Right hindlimb (tissue), 1 donor: ENCODE measurements around the gene SOHLH1.
"Not testable (repeated sequence)": the region's sequence is repeated elsewhere in the genome, so short reads cannot be mapped to it uniquely, and the experiment has no call there.

Experiments
- DNase-seq: peaks from one replicate; pipeline ENCODE4 v3.0.0-alpha.2; 2018

Gene SOHLH1

DNA sequence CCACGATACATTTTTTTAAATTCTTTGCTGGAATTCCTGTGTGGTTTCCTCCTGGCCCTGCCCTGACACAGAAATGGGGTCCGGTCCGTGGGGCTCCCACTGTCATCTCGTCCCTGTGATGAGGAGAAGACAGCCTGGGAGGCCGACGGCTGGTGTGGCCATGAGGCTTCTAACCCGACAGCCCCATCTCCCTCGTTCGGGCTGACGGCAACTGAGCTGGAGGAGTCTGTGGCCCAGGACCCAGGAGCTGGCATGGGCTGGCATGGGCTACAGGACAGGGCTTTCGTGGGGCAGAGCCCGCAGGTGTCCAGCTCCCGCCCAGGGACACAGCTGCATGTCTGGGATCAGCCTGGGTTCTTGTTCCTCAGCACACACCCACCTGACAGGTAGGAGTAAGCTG is 22.4 kb downstream of the SOHLH1 start:
- DNase-seq: no peak

DNA sequence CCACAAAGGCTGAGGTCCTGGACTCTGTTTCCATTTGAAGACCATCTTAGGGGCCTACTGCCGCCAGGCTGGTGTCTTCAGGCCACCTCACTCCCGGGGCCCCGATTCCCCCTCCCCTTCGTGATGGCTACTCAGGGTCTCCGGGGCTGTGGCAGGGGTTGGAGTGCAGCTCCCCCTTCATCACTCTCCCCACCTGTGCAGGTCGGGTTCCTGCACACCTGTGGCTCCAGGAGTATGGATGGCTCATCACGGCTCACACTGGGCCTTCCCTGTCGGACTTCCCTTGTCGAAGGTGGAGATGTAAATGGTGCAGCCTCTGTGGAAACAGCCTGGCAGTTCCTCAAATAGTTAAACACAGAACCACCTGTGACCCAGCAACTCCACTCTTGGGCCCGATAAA is 24.3 kb downstream of the SOHLH1 start:
- no peak for DNase-seq

DNA sequence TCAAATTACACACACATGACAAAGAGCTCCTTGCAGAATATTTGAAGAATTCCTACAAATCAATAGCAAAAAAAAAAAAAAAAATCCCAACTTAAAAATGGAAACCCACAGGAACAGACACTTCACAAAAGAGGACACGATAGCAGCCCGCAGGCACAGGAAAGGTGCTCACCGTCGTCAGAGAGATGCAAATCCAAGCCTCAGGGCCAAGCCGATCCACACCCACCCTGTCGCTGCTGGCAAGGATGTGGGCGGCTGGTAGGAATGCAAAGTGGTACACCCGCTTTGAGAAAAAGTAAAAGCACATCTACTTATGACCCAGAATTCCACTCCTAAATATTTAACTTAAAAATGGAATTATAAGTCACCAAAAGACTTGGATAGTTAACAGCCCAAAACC is 25.3 kb downstream of the SOHLH1 start:
- DNase-seq: no peak

DNA sequence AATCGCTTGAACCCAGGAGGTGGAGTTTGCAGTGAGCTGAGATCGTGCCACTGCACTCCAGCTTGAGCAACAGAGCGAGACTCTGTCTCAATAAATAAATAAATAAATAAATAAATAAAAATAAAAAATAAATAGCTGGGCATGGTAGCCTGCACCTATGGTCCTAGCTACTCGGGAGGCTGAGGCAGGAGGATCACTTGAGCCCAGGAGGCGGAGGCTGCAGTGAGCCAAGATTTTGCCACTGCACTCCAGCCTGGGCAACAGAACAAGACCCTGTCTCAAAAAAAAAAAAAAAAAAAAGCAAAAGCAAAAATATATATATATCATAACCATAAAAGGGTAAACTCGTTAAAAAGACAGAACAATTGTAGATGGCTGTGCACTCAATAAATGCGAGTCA is 26.5 kb downstream of the SOHLH1 start:
- not testable (repeated sequence) for DNase-seq

DNA sequence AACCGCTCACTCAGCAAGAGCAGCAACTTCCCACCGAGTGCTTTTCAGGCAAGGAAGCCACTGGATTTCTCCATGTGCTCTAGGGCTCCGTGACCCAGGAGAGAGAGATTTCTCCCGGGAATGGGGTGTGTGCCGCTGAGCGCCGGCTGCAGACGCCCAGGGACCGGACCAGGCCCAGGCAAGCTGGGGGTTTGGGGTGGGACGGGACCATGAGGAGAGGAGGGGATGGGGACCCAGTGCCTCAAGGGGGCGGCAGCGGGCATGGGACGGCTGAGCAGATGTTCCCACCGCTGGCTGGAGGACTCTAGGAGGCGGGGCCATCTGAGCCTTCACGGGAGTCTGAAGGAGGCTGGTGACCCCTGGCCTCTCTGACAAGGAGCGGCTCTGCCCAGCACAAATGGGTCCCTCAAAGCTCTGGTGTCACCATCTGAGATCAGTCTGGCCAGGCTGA is 27.7 kb downstream of the SOHLH1 start:
- DNase-seq: no peak

DNA sequence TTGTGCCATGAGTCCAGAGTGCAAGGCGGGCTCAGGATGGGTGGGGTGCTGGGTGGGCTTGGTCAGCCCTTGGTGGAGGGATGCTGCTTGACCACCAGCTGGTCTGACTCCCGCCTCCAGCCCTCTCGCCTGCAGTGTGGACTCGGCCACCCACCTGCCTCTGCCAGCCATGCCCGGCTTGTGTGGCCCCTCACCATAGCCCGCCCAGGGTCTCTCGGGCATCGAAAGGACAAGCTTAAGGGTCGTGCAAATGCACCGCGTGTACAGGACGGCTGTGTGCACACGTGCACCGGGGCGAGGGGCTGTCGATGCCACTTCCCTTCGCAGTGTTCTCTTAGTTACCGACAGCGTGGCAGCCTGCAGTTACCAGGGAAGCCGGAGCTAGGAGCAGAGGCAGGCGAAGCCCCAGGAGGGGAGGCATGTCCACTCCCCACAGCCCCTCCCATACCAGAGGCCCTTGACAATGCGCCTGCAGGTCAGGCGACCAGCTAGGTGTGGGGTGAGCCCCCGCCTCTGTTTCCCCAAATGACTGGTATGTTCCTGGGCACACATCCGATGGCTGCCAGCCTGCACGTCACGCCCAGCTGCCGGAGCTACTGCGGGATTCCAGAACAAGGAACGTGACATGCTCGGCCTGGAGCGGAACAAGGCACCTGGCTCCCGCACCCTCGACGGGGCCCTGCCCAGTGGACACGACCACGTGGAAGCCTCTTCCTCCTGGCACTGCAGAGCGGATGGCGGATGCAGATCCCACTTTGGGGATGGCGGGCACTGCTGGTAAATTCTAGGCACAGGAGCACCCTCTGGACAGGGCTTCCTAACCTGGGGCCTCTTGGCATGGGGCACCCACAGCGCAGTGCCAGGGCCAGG is 28.3 kb downstream of the SOHLH1 start:
- DNase-seq: no peak

DNA sequence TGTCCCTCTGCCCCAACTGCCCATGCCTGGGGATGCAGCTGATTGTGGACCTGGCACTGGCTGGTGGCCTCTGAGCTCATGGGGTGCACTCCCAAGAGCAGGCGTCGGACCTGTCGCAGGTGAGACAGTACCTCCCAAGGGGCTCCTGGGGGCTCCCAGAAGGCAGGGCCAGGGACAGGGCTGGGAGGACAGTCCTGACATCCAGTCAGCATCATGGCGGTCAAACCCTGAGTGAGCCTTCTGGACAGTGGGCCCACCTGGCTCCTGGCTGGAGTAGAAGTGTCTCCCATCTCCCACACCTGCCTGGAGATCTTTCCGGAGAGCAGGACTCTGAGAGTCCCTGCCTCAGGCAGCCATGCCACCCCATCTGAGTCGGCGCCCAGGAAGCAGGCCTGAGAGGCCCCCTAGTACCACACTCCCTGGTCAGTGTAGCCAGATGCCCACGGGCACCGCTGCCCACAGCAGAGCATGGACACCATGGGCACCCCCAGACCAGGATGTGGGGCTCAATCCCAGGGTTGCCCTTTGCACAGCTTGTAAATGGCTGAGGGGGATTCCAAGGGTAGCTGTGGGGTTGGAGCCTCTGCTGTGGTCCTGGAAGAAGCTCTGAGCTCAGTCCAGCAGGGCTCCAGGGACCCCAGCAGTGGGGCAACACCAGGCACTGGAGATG is 29.5 kb downstream of the SOHLH1 start:
- no peak for DNase-seq

DNA sequence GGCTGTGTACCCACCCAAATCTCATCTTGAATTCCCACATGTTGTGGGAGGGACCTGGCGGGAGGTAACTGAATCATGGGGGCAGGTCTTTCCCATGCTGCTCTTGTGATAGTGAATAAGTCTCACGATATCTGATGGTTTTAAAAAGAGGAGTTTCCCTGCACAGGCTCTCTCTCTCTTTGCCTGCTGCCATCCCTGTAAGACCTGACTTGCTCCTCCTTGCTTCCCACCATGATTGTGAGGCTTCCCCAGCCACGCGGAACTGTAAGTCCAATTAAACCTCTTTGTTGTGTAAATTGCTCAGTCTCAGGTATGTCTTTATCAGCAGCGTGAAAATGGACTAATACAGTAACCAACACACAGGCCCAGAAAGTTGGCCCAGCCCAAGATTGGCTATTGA is 30.3 kb downstream of the SOHLH1 start:
- not testable (repeated sequence) for DNase-seq

DNA sequence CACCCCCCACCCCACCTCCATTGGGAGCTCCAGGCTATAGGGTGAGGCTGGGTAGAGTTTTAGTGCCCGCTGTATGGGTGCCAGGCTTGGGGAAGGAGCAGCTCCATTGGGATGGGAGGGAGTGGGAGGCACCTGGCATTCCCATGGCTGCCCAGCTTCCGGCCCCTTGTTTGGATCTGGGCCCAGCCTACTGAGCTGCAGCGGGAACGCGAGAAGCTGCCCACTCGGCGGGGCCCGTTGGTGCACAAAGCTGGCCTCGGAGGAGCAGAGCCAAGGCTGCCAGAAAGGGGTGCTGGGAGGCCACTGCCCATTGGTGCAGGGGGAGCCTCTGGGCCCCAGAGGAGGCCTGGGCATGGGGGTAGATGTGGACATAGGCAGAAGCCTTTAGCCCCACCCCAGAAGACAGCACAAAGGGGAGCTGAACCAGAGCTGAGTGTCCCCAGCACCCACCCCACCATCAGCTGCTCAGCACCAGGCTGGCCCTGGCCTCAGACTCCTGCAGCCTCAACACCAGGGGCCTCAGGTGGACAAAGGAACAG is 31.7 kb downstream of the SOHLH1 start:
- DNase-seq: no peak

DNA sequence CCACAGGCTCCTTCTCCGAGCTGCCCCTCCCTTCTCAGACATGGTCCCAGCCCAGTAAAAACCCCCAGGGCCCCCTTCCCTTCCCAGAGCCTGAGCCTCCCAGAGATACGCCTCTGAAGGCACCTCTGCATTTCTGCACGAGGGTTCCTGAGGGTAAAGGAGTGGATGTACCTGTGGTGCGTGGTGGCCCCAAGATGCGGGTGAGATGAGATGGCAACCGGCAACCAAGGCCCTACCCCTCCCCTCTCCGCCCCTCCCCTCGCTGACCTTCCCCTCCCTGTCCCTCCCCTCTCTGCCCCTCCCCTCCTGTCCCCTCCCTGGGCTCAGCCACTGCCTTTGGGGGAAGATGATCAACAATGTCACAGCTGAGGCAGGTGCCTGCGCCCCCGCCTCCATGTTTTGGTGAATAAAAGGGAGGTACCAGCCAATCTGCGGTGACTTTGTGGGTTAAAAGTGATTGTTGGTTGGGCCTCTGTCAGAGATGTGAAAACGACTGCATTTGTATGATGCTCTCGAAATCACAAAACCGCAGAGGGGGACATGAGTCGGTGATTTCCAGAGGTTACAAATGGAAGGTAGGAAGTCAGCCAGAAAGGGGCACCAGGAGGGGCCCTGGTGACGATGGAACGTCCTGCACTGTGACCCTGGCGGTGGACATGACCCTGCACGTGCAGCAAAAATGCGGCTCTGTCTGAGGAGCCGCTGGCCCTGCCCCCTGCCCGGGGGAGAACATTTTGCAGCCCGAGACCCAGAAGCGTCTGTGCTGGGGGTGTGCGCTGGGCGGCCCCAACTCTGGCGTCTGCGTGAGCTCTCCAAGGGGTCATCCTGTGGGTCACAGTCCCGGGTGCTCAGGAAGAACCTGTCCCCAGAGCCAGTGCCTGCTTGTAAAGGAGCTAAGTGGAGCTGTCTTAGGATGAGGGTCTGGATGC is 32.5 kb downstream of the SOHLH1 start:
- no peak for DNase-seq

DNA sequence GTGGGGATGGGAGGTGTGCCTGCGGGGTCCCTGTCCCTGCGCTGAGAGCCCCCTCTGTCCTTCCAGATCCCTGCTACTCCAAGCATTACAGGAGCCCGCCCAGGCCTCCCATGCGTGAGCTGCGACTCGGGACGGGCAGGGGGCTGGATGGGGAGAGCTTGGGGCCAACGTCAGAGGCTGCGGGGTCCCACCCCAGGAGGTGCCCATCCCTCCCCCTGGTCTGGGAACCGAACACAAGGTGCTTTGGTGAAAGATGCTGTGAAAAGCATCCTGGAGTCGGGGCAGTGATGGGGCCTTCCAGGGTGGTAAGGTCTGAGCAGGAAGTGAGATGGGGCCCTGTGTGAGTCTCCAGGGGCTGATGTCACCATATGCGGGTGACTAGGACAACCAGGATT is 33.5 kb downstream of the SOHLH1 start:
- no peak for DNase-seq

DNA sequence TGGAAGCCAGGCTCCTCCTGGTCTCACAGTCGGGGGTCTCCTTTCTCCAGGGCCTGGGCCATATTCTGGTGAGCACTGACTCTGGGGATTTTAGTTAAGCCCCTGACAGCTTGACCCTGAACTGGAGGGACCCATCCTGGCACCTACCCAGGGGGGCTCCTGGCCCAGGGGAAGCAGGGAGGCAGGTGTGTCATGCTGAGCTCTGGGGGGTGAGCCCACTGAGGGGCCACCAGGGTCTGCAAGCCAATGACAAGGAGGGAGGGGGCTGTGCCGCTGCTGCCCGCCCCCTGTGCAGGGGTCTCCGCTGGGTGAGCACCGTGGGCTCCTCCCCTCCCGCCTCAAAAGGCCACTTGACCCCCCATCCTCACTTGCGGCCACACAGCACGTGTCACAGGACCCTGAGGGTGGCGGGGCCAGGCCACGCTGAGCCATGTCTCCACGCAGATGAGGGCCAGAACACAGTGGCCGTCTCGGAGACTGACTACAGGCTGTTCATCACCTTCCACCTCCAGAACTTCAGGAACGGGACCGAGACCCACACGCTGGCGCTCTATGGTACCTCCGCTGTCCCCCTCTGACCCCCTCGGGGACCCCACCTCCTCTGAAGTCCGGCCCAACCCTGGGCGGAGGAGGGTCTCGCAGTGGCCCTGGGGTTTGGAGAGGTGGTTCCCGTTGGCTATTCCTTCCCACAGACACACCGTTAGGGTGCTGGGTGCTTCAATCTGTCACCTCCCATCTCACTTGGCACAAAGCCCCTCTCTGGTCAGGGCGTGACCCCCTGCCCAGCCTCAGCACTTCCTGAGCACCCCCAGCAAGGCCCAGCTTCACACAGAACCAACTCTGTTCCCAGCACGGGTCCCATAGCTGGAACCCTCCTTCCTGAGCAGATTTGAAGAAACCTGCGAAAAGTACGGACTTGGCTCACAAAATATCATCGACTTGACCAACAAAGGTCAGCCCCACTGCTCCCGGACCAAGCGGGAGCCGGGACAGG is 34.2 kb downstream of the SOHLH1 start:
- no peak for DNase-seq

DNA sequence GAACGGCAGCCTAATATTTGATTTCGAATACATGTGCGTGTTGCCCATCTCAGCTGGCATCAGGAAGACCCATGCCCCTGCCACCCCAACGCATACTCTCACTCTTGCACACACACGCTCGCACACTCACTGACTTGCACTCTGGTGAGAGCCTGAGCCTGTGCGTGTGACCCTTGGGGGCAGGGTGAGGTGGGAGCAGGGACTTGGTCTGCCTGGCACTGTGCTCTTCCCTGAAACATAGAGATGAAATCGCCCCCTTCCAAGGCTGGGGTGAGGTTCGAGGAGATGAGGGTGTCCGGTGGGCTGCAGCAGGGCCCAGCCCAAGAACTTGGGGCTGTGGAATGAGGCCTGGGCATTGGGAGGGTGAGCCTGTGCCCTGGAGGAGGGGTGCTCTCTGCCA is 35.0 kb downstream of the SOHLH1 start:
- DNase-seq: no peak

DNA sequence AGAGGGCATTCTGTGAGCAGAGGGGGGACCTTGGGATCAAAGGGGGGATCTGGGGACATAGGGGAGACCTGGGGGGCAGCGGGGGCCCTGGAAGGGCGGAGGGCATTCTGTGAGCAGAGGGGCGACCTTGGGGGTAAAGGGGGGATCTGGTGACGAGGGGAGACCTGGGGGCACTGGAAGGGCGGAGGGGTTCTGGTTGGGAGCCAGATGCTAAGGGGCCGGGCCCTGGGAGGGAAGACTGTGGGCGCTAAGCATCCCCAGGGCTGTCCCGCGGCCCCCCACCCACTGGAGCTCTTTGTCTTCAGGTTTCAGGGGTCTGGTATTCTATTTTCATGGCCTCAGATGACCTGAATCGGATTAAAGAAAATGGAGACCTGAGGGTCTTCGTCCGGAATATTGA is 35.4 kb downstream of the SOHLH1 start:
- DNase-seq: no peak

DNA sequence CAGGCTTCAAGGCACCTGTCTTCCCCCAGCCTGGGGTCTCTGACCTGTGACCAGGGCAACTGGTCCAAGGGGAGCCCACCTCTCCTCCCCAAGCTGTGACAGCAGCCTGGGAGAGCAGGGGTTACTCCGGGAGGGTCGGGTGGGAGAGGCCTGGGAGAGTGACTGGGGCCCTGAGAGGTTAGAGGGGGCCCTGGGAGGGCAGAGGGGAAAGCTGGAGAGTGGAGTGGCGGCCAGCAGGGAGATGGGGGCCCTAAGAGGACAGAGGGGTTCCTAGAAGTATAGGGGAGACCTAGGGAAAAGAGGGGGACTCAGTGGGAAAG is 35.9 kb downstream of the SOHLH1 start:
- no peak for DNase-seq

DNA sequence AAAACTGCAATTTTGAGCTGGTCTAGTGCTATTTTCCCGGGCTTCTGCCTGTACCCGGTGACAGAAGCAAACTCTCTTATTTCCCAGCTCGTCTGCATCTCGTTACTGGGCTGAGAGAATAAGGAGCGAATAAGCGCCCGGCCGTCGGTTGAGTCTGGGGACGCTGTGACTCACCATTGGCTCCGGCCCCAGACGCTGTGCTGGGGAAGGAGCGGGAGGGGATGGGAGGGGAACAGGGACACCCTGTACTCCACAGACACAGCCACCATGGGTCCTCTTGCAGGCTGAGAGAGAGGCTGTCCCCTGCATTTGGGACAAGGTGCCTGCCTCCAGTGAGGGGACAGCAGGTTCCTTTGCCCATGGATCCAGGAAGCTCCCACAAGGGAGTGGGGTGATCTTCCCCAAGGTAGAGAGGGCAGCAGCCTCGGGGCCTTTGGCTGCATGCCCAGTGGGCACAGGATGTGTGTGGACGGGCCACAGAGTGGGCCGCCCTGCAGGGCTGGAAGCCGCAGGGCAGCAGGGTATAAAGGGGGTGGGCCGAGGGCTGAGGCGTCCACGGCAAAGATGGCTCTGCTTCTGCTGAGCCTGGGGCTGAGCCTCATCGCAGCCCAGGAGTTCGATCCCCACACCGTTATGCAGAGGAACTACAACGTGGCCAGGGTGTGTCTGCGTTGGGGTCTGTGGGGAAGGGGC is 36.4 kb downstream of the SOHLH1 start, which contains the start of gene LCN9:
TSS of gene LCN9 (plus strand) at position 552 of the 693 bp plus-strand sequence. CDS start at position 565, 13 bp downstream.
- DNase-seq: peak; percentile 82

DNA sequence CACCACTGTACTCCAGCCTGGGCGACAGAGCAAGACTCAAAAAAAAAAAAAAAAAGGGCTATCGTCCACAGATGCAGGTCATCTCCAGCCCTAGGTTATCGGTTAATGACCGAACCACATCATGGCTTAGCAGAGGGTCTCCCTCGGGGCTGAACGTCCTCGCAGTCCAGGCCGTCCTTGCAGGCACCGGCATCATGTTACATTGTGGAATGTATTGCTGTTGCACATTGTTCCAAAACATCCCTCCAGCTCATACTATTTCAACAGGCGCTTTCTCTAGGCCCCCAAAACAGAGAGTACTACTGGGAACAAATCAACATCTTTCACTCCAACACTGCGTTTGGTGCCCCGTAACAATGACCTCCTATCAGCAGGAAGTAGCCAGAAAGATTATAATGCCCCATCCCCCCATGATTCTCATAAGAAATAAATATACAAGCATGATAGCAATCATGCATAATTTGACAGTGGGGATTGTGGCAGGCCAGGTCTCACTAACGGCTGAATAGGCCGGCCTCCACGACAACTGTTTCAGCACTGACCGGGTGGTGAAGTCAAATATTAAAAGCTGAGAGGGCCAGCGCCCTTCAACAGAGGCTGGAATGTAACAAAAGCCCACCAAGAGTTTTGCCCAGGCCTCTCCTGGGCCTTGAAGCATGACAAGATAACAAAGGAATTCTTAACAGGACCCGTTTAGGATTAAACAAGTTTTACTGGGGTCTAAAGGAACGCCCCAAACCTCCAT is 37.3 kb downstream of the SOHLH1 start:
- peak; percentile 43 for DNase-seq

DNA sequence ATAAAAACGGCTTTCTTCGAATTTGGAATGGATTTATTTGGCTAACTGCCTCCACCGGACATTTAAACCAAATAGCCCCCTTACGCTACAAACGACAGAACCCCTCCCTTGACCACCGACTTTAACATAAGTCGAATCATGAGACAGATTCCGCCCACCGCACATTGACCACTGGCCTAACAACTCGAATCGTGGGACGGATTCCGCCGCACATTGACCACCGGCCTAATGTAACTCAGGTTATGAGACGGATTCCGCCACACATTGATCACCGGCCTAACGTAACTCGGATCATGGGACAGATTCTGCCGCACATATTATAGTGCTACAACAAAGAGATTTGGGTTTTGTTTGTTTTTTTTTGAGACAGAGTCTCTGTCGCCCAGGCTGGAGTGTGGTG is 38.9 kb downstream of the SOHLH1 start:
- no peak for DNase-seq

DNA sequence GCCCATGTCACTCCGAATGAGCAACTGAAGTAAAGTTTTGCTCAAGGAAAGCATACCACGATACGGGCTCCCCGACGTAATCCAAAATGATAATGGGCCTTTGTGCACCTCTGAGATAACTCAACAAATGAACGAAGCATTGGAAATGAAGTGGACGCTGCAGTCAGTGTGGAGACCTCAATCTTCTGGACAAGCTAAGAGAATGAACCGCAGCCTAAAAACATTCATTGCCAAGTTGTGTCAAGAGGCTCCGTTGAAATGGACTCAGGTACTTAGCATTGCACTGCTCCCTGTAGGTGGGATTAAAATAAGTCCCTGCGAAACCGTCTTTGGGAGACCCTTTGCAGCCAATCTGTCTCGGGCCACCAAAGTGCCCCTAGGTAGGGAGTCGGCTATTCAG is 40.0 kb downstream of the SOHLH1 start:
- no peak for DNase-seq

DNA sequence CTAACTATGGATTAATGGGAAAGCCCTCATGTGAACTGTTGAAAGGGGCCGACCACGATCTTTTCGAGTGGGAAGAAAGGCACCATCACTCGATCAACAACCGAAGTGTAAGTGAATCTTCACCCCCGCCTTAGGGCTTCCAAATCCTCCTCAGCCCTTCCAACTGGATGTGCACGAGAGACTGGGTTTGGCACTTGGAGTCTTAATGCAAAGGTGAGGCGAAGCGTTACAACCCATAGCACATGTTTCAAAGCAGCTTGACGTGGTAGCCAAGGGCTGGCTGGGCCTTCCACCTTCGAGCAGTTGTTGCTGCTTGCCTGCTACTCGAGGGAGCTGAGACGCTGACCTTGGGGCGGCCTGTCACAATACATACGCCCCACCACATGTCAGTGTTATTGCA is 41.9 kb downstream of the SOHLH1 start:
- no peak for DNase-seq
